Measurements from ENCODE around the gene SF3A2.

The SF3A2 gene

GRCh38 chr19:2236314-2237050 lies at the start of gene SF3A2, which contains the start of gene PLEKHJ1:
Gene SF3A2, plus strand, starts transcription at chr19:2236824. Its CDS starts 6,595 bp downstream, at chr19:2243419.
Gene PLEKHJ1, minus strand, starts transcription at chr19:2236329. Its CDS starts 81 bp downstream, at chr19:2236248.
- H3K27me3 Mint-ChIP-seq: peaks cover 5% of the 10 kb centered on the region
- ATAC-seq (peak; percentile 72), DNase-seq (peak; percentile 98)
- H3K4me1 Mint-ChIP-seq: peaks cover 64% of the 10 kb centered on the region
- H3K4me3 Mint-ChIP-seq: peak within 1 kb of the TSS; percentile 85
- H3K27ac Mint-ChIP-seq: peak within 1 kb of the TSS; percentile 98
- peaks cover 51% of the 10 kb centered on the region for H3K36me3 Mint-ChIP-seq (ENCODE audit: low read depth)
- no peaks in the 10 kb centered on the region for H3K9me3 Mint-ChIP-seq

- no peak overlapping the region for H3K27ac Mint-ChIP-seq
- no peak for DNase-seq
- H3K4me1 Mint-ChIP-seq: peaks cover 26% of the 10 kb centered on the region
Measured at GRCh38 chr19:2187159-2187558, 49.5 kb upstream of the SF3A2 start.

GRCh38 chr19:2188708-2189385 lies 47.8 kb upstream of the SF3A2 start:
- H3K27ac Mint-ChIP-seq: no peak overlapping the region
- peaks cover 23% of the 10 kb centered on the region for H3K4me1 Mint-ChIP-seq
- DNase-seq: no peak
- no peaks in the 10 kb centered on the region for H3K27me3 Mint-ChIP-seq
- H3K36me3 Mint-ChIP-seq (ENCODE audit: low read depth): peaks cover 34% of the 10 kb centered on the region
- no peaks in the 10 kb centered on the region for H3K9me3 Mint-ChIP-seq
- no peak overlapping the region for H3K4me3 Mint-ChIP-seq
- peak; percentile 70 for ATAC-seq

More at GRCh38 chr19:2187159-2187558, 49.5 kb upstream of the SF3A2 start:
- no peaks in the 10 kb centered on the region for H3K9me3 Mint-ChIP-seq
- H3K4me3 Mint-ChIP-seq: no peak overlapping the region
- no peak for ATAC-seq
- no peaks in the 10 kb centered on the region for H3K27me3 Mint-ChIP-seq
- peaks cover 37% of the 10 kb centered on the region for H3K36me3 Mint-ChIP-seq (ENCODE audit: low read depth)

GRCh38 chr19:2189880-2190279 lies 46.7 kb upstream of the SF3A2 start:
- no peak for ATAC-seq
- Mint-ChIP-seq H3K27ac (no peak overlapping the region), H3K27me3 (no peaks in the 10 kb centered on the region)

GRCh38 chr19:2190848-2191455 lies 45.7 kb upstream of the SF3A2 start:
- no peak for DNase-seq
- no peak overlapping the region for H3K4me3 Mint-ChIP-seq
- no peak for ATAC-seq
- peaks cover 20% of the 10 kb centered on the region for H3K36me3 Mint-ChIP-seq (ENCODE audit: low read depth)
- H3K27ac Mint-ChIP-seq: peak overlapping the region; percentile 54
- no peaks in the 10 kb centered on the region for H3K27me3 Mint-ChIP-seq
- peaks cover 10% of the 10 kb centered on the region for H3K4me1 Mint-ChIP-seq
- no peaks in the 10 kb centered on the region for H3K9me3 Mint-ChIP-seq

More at GRCh38 chr19:2189880-2190279, 46.7 kb upstream of the SF3A2 start:
- no peak overlapping the region for H3K4me3 Mint-ChIP-seq
- H3K9me3 Mint-ChIP-seq: no peaks in the 10 kb centered on the region
- no peak for DNase-seq
- peaks cover 16% of the 10 kb centered on the region for H3K4me1 Mint-ChIP-seq
- H3K36me3 Mint-ChIP-seq (ENCODE audit: low read depth): peaks cover 27% of the 10 kb centered on the region

- Mint-ChIP-seq H3K36me3 (ENCODE audit: low read depth) (peaks cover 20% of the 10 kb centered on the region), H3K27me3 (no peaks in the 10 kb centered on the region), H3K9me3 (no peaks in the 10 kb centered on the region), H3K4me1 (peaks cover 10% of the 10 kb centered on the region), H3K27ac (no peak overlapping the region), H3K4me3 (no peak overlapping the region)
- no peak for ATAC-seq
- DNase-seq: no peak
Measured at GRCh38 chr19:2191456-2192310, 44.9 kb upstream of the SF3A2 start.

- Mint-ChIP-seq H3K36me3 (ENCODE audit: low read depth) (peaks cover 14% of the 10 kb centered on the region), H3K4me3 (no peak overlapping the region)
Measured at GRCh38 chr19:2192862-2193261, 43.8 kb upstream of the SF3A2 start.

GRCh38 chr19:2193807-2194206 lies 42.8 kb upstream of the SF3A2 start:
- H3K36me3 Mint-ChIP-seq (ENCODE audit: low read depth): peaks cover 14% of the 10 kb centered on the region
- no peaks in the 10 kb centered on the region for H3K9me3 Mint-ChIP-seq
- no peak for ATAC-seq

More at GRCh38 chr19:2192862-2193261, 43.8 kb upstream of the SF3A2 start:
- H3K9me3 Mint-ChIP-seq: no peaks in the 10 kb centered on the region
- ATAC-seq (no peak), DNase-seq (no peak)
- H3K27me3 Mint-ChIP-seq: no peaks in the 10 kb centered on the region
- H3K4me1 Mint-ChIP-seq: peaks cover 5% of the 10 kb centered on the region
- H3K27ac Mint-ChIP-seq: no peak overlapping the region

GRCh38 chr19:2194513-2195078 lies 42.0 kb upstream of the SF3A2 start:
- H3K36me3 Mint-ChIP-seq (ENCODE audit: low read depth): peaks cover 14% of the 10 kb centered on the region
- H3K4me3 Mint-ChIP-seq: no peak overlapping the region
- H3K27me3 Mint-ChIP-seq: no peaks in the 10 kb centered on the region
- no peak overlapping the region for H3K27ac Mint-ChIP-seq
- H3K9me3 Mint-ChIP-seq: no peaks in the 10 kb centered on the region
- no peaks in the 10 kb centered on the region for H3K4me1 Mint-ChIP-seq
- DNase-seq (no peak), ATAC-seq (no peak)

More at GRCh38 chr19:2193807-2194206, 42.8 kb upstream of the SF3A2 start:
- no peak for DNase-seq
- Mint-ChIP-seq H3K27me3 (no peaks in the 10 kb centered on the region), H3K4me3 (no peak overlapping the region), H3K27ac (no peak overlapping the region), H3K4me1 (peaks cover 2% of the 10 kb centered on the region)

- Mint-ChIP-seq H3K9me3 (no peaks in the 10 kb centered on the region), H3K27me3 (no peaks in the 10 kb centered on the region), H3K4me1 (no peaks in the 10 kb centered on the region), H3K36me3 (ENCODE audit: low read depth) (peaks cover 14% of the 10 kb centered on the region), H3K27ac (no peak overlapping the region), H3K4me3 (no peak overlapping the region)
- ATAC-seq (no peak), DNase-seq (no peak)
Measured at GRCh38 chr19:2195361-2195760, 41.3 kb upstream of the SF3A2 start.

GRCh38 chr19:2195914-2196313 lies 40.7 kb upstream of the SF3A2 start:
- Mint-ChIP-seq H3K27me3 (no peaks in the 10 kb centered on the region), H3K4me3 (no peak overlapping the region), H3K36me3 (ENCODE audit: low read depth) (peaks cover 12% of the 10 kb centered on the region), H3K27ac (no peak overlapping the region), H3K4me1 (no peaks in the 10 kb centered on the region), H3K9me3 (no peaks in the 10 kb centered on the region)
- ATAC-seq: no peak
- no peak for DNase-seq

- H3K36me3 Mint-ChIP-seq (ENCODE audit: low read depth): peaks cover 9% of the 10 kb centered on the region
- no peaks in the 10 kb centered on the region for H3K9me3 Mint-ChIP-seq
- DNase-seq (no peak), ATAC-seq (no peak)
- no peaks in the 10 kb centered on the region for H3K27me3 Mint-ChIP-seq
- no peak overlapping the region for H3K4me3 Mint-ChIP-seq
- no peak overlapping the region for H3K27ac Mint-ChIP-seq
- no peaks in the 10 kb centered on the region for H3K4me1 Mint-ChIP-seq
Measured at GRCh38 chr19:2197270-2197669, 39.4 kb upstream of the SF3A2 start.

GRCh38 chr19:2198317-2198716 lies 38.3 kb upstream of the SF3A2 start:
- no peak for ATAC-seq
- no peaks in the 10 kb centered on the region for H3K4me1 Mint-ChIP-seq
- no peak overlapping the region for H3K4me3 Mint-ChIP-seq
- H3K27me3 Mint-ChIP-seq: no peaks in the 10 kb centered on the region
- no peaks in the 10 kb centered on the region for H3K9me3 Mint-ChIP-seq
- peaks cover 6% of the 10 kb centered on the region for H3K36me3 Mint-ChIP-seq (ENCODE audit: low read depth)
- DNase-seq: no peak
- no peak overlapping the region for H3K27ac Mint-ChIP-seq

GRCh38 chr19:2199215-2199614 lies 37.4 kb upstream of the SF3A2 start:
- no peak overlapping the region for H3K4me3 Mint-ChIP-seq
- no peaks in the 10 kb centered on the region for H3K27me3 Mint-ChIP-seq
- peak overlapping the region; percentile 60 for H3K27ac Mint-ChIP-seq
- no peak for ATAC-seq
- H3K4me1 Mint-ChIP-seq: no peaks in the 10 kb centered on the region
- no peak for DNase-seq
- no peaks in the 10 kb centered on the region for H3K9me3 Mint-ChIP-seq
- peaks cover 10% of the 10 kb centered on the region for H3K36me3 Mint-ChIP-seq (ENCODE audit: low read depth)

Data from activated naive CD8-positive, alpha-beta T cell treated with anti-CD3 and anti-CD28 coated beads, Interleukin-2, amount 50 U/mL, for 24 hours (primary cell).